Tibial nerve (tissue), 4 donors: ENCODE measurements around the gene SLA2. TPM values are rescaled to one million over a fixed set of nuclear protein-coding genes. Genes with fewer than 3 reads are reported as not detected.
"Not testable (repeated sequence)": the region's sequence is repeated elsewhere in the genome, so short reads cannot be mapped to it uniquely, and the experiment has no call there.

ENCODE experiments used
- DNase-seq, 2 donors: peaks; one replicate each; pipeline ENCODE4 v3.0.0-alpha.2; 2019; ENCODE audit warnings: low spot score in 2 of 2
- H3K27ac ChIP-seq, 4 donors: fragments of 200-600 bp; sonication (generic) in 3 of 4; one replicate each; pipeline ENCODE4 v1.5.1; 2017 to 2019; ENCODE audit warnings: mild to moderate bottlenecking in 1 of 4
- H3K27me3 ChIP-seq, 2 donors: fragments of 200-600 bp; sonication (generic) in 1 of 2; one replicate each; pipeline versions ENCODE4 v1.5.1 to v1.6.0; 2017 to 2019
- H3K36me3 ChIP-seq, 3 donors: fragments of 200-600 bp; sonication (generic); one replicate each; pipeline ENCODE4 v1.5.1; 2018 to 2019
- H3K4me1 ChIP-seq, 4 donors: fragments of 200-600 bp; sonication (generic) in 3 of 4; one replicate each; pipeline ENCODE4 v1.5.1; 2017 to 2019
- H3K4me3 ChIP-seq, 4 donors: fragments of 200-600 bp; sonication (generic) in 3 of 4; one replicate each; pipeline ENCODE4 v1.5.1; 2017 to 2019; ENCODE audit warnings: mild to moderate bottlenecking in 1 of 4, moderate library complexity in 1 of 4
- H3K9me3 ChIP-seq, 4 donors: fragments of 200-600 bp; sonication (generic) in 3 of 4; one replicate each; pipeline ENCODE4 v1.5.1; 2017 to 2019
- EP300 ChIP-seq, 2 donors: sonication (generic); formaldehyde crosslinking; IDR thresholded peaks; one replicate each; pipeline ENCODE4 v1.6.1; 2017; ENCODE audit warnings: antibody characterized with exemption in 2 of 2, mild to moderate bottlenecking in 1 of 2
- POLR2A ChIP-seq, 2 donors: fragments of 450-650 bp; IDR thresholded peaks; one replicate each; pipeline ENCODE4 v1.6.1; 2017; ENCODE audit warnings: antibody characterized with exemption in 2 of 2, mild to moderate bottlenecking in 2 of 2, moderate library complexity in 2 of 2
- WGBS, 2 donors: methylation state at CpG; one replicate each; pipeline ENCODE4 v1.1.5; 2018; 5-methylcytosine and 5-hydroxymethylcytosine counted together
- total RNA-seq, 4 donors: library from RNA; depleted of rRNA; stranded (reverse); fragments of >200 nt; gene quantifications; one replicate each; pipeline ENCODE4 v1.1.0, GENCODE V29; 2016
- TF ChIP-seq, protein P1 (sequence below), 5 experiments: fragments of 200-600 bp in 3 of 5; fragments of 450-650 bp in 2 of 5; sonication (generic) in 3 of 5; IDR thresholded peaks; one replicate each; pipeline ENCODE4 v1.5.1; 2016 to 2019; ENCODE audit warnings: antibody characterized with exemption in 5 of 5, mild to moderate bottlenecking in 3 of 5, moderate library complexity in 2 of 5

The SLA2 gene
- total RNA-seq, 4 donors from 2014 or later = 0.20 to 0.30 (median 0.21) TPM; not detected in 1

DNA sequence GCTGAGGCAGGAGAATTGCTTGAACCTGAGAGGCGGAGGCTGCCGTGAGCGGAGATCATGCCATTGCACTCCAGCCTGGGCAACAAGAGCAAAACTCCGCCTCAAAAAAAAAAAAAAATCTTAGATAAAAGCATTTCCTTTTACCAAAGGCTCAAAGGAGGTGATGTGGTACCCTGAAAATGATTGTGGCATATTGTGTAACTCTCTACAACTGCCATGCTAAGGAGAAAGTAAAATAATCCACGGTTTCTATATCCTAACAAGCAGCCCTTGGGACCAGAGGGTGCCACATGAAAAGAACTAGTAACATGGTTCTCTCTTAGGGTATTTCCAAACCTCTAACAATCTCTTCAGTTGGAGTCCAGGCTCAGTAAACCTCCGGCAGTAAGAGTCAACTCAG, 38.8 kb upstream of the SLA2 start:
- WGBS, 2 donors = 93 to 94% methylated on average over 6 of the region's 6 CpGs
- no peaks in the 10 kb centered on the region for H3K27me3 ChIP-seq
- no peak for DNase-seq
- H3K36me3 ChIP-seq = peaks cover 0 to 91% (median 0%) of the 10 kb centered on the region in 3 donors
- no peak overlapping the region for H3K27ac ChIP-seq
- no peaks in the 10 kb centered on the region for H3K4me1 ChIP-seq
- TF ChIP-seq POLR2A (IDR thresholded peaks at IDR 0.05) = no peak
- TF ChIP-seq EP300 (IDR thresholded peaks at IDR 0.05) = no peak
- TF ChIP-seq, protein P1, sequence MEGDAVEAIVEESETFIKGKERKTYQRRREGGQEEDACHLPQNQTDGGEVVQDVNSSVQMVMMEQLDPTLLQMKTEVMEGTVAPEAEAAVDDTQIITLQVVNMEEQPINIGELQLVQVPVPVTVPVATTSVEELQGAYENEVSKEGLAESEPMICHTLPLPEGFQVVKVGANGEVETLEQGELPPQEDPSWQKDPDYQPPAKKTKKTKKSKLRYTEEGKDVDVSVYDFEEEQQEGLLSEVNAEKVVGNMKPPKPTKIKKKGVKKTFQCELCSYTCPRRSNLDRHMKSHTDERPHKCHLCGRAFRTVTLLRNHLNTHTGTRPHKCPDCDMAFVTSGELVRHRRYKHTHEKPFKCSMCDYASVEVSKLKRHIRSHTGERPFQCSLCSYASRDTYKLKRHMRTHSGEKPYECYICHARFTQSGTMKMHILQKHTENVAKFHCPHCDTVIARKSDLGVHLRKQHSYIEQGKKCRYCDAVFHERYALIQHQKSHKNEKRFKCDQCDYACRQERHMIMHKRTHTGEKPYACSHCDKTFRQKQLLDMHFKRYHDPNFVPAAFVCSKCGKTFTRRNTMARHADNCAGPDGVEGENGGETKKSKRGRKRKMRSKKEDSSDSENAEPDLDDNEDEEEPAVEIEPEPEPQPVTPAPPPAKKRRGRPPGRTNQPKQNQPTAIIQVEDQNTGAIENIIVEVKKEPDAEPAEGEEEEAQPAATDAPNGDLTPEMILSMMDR (IDR thresholded peaks at IDR 0.05) = no peak
- H3K9me3 ChIP-seq = no peaks in the 10 kb centered on the region
- no peak overlapping the region for H3K4me3 ChIP-seq

DNA sequence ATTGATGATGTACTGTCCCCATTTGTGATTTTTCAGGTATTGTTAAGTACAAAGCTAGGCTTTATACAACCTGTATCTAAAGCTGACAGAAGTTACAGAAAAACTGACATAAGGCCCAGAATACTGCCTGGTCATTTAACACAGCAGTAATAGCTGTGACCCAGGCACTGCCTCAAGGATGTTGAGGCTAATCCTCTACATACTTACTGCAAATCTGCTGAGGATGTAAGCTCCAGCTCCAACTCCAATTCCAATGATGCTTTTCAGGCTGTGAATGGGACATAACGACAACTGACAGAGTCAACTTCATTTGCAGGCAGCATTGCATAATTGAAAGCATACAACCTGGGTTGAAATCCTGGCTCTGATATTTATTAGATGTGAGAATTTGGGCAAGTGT, 36.3 kb upstream of the SLA2 start:
- 65 to 84% methylated on average over 1 of the region's 1 CpG for WGBS, 2 donors
- no peaks in the 10 kb centered on the region for H3K9me3 ChIP-seq
- H3K4me1 ChIP-seq = no peaks in the 10 kb centered on the region
- no peaks in the 10 kb centered on the region for H3K27me3 ChIP-seq
- H3K27ac ChIP-seq = no peak overlapping the region
- H3K4me3 ChIP-seq = no peak overlapping the region
- TF ChIP-seq POLR2A (IDR thresholded peaks at IDR 0.05) (no peak), EP300 (IDR thresholded peaks at IDR 0.05) (no peak)
- TF ChIP-seq, protein P1 (IDR thresholded peaks at IDR 0.05) = no peak
- peaks cover 0 to 98% (median 0%) of the 10 kb centered on the region in 3 donors for H3K36me3 ChIP-seq
- no peak for DNase-seq

DNA sequence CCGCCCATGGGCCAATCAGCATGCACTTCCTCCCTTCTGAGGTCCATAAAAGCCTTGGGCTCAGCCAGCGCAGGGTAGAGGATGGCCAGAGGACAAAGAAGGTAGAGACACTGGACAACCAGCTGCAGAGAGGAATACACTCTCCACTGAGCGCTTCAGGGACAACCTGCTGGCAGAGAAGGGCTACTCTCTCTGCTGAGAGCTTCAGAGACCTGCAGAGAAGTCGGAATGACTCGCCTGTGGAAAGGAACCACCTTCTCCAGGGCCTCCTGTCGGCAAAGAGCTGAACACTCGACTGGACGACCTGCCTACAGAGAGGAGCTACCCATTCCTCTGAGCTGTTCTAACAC, 31.4 kb upstream of the SLA2 start:
- Histone ChIP-seq H3K36me3 (peaks cover 0 to 81% (median 5%) of the 10 kb centered on the region in 3 donors), H3K27ac (no peak overlapping the region), H3K4me1 (no peaks in the 10 kb centered on the region), H3K9me3 (no peaks in the 10 kb centered on the region), H3K4me3 (no peak overlapping the region), H3K27me3 (no peaks in the 10 kb centered on the region)
- 91 to 100% methylated on average over 8 of the region's 8 CpGs for WGBS, 2 donors
- no peak for DNase-seq
- TF ChIP-seq, protein P1 (IDR thresholded peaks at IDR 0.05) = no peak
- TF ChIP-seq EP300 (IDR thresholded peaks at IDR 0.05) = no peak
- TF ChIP-seq POLR2A (IDR thresholded peaks at IDR 0.05) = no peak

DNA sequence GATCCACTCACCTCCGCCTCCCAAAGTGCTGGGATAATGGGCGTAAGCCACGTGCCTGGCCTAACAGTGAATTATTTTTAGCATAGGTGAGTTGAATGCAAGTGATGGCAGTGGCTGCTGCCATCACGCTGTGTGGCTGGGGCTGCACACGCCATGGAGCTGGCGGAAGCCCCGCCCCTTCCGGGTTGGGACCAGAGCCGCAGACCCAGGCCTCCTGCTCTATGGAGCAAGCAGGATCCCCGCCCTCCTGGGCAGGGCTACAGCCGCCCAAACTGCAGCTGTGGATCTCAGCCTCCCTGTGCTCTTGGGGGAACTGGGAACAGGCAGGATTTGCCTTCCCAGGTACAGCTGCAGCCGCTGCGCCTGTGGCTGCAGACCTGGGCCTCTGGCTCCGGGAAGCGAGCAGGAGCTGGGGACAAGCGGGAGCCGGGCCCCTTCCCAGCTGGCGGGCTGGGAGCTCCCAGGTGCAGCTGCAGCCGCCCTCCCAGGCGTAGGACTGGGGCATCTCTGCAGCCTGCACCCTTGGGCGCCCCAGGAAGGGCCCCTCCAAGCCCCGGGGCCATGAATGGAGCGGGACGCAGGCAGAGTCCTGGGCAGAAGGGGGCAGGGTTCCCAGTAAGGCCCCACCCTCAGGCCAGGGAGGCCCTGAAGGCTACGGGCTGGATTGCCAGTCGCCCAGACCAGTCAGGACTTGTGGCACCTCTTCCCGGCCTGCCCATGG, 30.9 kb upstream of the SLA2 start:
- DNase-seq = no peak
- 87 to 97% methylated on average over 19 to 25 of the region's 27 CpGs for WGBS, 2 donors
- Histone ChIP-seq H3K4me1 (no peaks in the 10 kb centered on the region), H3K9me3 (no peaks in the 10 kb centered on the region), H3K27me3 (no peaks in the 10 kb centered on the region), H3K4me3 (no peak overlapping the region), H3K36me3 (peaks cover 0 to 82% (median 5%) of the 10 kb centered on the region in 3 donors), H3K27ac (no peak overlapping the region)
- TF ChIP-seq EP300 (IDR thresholded peaks at IDR 0.05) = no peak
- no peak for TF ChIP-seq POLR2A (IDR thresholded peaks at IDR 0.05)
- TF ChIP-seq, protein P1 (IDR thresholded peaks at IDR 0.05) = no peak

DNA sequence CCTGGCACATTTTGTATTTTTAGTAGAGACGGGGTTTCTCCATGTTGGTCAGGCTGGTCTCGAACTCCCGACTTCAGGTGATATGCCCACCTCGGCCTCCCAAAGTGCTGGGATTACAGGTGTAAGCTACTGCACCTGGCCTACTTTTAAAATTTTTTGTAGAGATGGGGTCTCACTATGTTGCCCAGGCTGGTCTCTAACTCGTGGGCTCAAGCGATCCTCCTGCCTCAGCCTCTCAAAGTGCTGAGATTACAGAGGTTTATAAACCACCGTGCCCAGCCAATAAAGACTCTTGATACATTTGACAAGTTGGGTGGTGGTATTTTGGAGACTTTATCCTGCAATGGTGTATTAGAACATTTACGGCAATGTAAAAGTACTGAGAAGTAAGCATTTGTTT, 29.5 kb upstream of the SLA2 start:
- H3K27me3 ChIP-seq, H3K27ac ChIP-seq, H3K9me3 ChIP-seq, H3K4me1 ChIP-seq, H3K4me3 ChIP-seq, DNase-seq: not testable (repeated sequence)
- WGBS, 2 donors = 95 to 97% methylated on average over 8 of the region's 8 CpGs
- peaks cover 0 to 79% (median 5%) of the 10 kb centered on the region in 3 donors for H3K36me3 ChIP-seq
